M059J (cell line): ENCODE data around the gene DNAJC9. TPM values are rescaled to one million over a fixed set of nuclear protein-coding genes. Genes with fewer than 3 reads are reported as not detected.
"Not testable (repeated sequence)": the region's sequence is repeated elsewhere in the genome, so short reads cannot be mapped to it uniquely, and the experiment has no call there.

Experiments
- DNase-seq: peaks from one replicate; pipeline ENCODE4 v3.0.0-alpha.2; 2012; ENCODE audit warnings: low read depth
- total RNA-seq: library from RNA; depleted of rRNA; stranded (reverse); fragments of >200 nt; shearing (Covaris generic); gene quantifications from 2 replicates; pipeline ENCODE4 v1.2.3, GENCODE V29; 2014; rRNA removed

DNAJC9 gene, protein sequence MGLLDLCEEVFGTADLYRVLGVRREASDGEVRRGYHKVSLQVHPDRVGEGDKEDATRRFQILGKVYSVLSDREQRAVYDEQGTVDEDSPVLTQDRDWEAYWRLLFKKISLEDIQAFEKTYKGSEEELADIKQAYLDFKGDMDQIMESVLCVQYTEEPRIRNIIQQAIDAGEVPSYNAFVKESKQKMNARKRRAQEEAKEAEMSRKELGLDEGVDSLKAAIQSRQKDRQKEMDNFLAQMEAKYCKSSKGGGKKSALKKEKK
- 58.5 and 63.3 TPM in 2 replicates for total RNA-seq

DNA sequence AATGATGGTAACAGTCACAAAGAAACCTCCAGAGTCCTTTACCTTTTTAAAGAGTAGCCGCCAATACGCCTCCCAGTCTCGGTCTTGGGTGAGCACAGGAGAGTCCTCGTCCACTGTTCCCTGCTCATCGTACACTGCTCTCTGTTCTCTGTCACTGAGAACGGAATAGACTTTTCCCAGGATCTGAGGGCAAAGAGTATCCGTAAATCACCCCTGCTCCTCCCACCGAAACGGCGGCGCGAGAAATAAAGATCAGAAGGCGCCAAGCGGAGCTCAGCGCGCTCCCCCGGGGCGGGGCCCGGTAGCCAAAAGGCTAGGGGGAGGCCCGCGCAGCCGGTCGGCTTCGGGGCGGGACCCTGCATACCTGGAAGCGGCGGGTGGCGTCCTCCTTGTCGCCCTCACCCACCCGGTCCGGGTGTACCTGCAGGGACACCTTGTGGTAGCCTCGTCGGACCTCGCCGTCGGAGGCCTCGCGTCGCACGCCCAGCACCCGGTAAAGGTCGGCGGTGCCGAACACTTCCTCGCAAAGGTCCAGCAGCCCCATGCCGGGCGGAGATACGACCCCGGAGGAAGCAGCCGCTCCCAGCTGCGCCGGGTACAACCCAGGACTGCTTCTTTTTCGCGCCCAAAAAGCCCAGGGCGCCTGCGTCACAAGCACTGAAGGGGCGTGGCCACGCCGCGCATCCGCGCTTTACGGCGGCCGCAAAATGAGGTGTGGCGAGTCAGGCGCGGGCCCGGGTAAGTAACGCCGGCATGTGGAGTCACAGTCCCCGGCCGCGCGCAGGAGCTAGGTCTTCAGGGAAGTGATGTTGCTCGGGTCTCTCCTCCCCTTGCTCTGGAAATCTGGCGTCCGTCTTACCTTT lies at the start of gene DNAJC9:
Gene DNAJC9, minus strand, starts transcription at position 610 of the 863 bp plus-strand sequence. Its CDS starts 66 bp downstream, at position 544.
- DNase-seq, result peak; percentile 93

DNA sequence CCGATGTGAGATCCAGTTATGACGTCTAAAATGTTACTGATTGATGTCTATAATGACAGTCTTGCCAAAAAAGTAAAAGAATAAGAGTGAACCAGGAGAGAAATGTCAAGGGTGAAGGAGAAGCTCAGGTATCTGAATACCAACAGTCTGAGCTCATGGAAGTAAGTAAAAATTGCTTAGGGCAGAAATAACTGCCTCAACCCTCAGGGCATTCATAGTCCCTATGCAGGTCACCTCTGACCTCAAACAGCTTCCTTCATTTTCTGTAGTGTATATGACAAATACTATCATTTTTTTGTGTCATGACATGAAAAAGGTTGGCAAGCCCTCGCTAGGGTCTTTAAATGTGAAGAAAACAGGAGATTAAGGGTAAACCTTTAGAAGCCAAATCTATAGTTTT lies 46.4 kb upstream of the DNAJC9 start:
- DNase-seq, result no peak

DNA sequence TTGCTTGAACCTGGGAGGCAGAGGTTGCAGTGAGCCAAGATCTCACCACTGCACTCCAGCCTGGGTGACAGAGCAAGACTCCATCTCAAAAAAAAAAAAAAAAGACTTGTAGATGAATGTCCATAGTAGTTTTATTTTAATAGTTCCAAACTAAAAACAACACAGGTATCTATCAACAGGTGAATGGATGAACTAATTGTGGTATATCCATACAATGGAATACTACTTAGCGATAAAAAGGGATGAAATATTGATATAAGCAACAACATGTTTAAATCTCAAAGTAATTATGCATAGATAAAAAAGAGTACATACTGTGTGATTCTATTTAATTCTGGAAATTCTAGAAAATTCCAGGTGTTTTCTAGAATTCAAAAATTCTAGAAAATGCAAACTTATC lies 42.9 kb upstream of the DNAJC9 start:
- DNase-seq, result no peak

DNA sequence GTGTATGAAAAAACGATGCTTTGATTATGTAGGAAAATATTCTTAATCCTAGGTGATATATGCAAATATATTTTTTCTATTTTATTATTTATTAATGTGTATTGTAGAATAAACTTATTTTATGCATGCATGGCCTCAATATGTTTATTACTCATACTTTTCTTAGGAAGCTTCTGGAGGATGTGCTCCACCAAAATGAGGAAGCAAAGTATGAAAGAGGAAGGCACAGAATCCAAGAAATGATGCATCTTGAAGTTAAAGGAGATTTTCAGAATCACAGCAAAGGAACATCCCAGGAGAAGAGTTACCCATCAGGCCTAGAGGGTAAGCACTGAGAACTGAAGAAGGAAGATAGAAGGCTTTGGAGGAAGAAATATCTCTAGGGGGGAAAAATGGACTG lies 40.4 kb upstream of the DNAJC9 start:
- DNase-seq, result no peak

DNA sequence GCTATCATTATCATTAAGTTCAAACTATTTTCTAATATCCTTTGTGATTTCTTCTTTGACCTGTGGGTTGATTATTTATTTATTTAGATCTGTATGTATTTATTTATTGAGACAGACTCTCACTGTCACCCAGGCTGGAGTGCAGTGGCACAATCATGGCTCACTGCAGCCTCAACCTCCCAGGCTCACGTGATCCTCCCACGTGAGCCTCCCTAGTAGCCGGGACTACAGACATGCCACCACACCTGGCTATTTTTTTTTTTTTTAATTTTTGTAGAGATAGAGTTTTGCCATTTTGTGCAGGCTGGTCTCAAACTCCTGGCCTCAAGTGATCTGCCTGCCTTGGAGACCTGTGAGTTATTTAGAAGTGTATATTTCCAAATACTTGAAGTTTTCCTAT lies 34.0 kb upstream of the DNAJC9 start:
- DNase-seq, result no peak

DNA sequence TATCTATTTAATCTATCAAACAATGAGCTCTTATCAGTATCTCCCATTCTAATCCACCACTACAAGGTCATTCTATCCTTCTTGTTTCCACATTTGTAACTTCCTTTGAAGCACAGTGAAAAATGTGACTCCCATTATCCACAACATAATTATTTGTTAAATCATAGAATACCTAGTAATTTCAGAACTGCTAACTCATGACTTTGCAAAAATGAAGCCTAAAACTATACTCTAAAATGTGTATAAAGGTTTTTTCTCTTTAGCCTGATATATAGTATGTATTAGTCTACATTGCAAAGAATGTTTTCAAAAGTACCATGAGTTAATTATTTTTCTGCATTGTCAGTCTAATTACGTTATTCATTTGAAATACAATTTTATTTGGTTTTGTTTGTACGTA lies 17.4 kb upstream of the DNAJC9 start:
- DNase-seq, result no peak

DNA sequence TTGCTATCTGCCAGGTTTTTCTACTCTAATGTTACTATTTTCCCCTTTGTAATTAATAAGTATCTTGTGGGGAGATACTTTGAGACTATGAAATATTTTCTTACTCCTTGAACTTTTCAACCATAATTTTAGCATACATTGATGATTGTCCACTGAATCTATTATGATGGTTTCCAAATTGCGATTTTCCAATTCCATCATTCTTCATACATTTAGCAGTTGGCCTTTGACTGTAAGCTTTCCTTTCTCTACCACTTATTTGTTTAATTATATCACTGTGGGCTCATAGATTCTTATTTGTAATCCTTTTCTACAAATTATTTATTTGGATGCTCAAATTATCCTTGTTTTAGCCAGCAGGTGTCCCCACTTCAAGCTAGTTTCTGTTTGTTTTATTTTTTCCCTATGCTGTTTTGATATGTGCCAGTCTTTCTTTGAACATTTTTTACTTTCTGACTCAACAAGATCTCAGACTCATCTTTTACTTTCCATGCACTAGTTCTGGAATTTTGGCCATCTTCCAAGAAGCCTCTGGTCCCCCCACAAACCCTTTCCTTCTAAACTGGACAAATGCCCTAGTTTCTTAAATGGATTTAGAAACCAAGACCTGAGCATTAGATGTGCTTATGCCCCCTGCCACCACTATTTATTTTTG lies 16.8 kb upstream of the DNAJC9 start:
- peak; percentile 60 for DNase-seq

- no peak for DNase-seq
Observed at GRCh38 chr10:73262880-73263555, 16.0 kb upstream of the DNAJC9 start.

GRCh38 chr10:73262105-73262730 lies 15.2 kb upstream of the DNAJC9 start:
- DNase-seq, result peak; percentile 91

DNA sequence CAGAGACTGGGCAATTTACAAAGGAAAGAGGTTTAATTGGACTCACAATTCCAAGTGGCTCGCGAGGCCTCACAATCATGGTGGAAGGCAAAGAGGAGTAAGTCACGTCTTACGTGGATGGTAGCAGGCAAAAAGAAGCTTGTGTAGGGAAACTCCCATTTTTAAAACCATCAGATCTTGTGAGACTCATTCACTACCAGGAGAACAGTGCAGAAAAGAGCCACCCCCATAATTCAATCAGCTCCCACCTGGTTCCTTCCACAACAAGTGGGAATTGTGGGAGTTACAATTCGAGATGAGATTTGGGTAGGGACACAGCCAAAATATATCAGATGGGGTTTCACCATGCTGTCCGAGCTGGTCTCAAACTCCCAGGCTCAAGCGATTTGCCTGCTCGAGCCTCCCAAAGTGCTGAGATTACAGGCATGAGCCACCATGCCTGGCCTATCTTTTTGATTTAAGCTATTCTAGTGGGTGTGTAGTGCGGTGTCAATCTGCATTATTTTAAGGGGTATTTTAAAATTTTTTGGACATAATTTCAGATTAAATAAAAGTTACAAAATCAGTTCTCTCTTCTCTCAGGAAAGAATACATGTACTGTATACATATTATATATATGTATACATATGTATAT lies 14.4 kb upstream of the DNAJC9 start:
- DNase-seq, result no peak

GRCh38 chr10:73258612-73259011 lies 11.6 kb upstream of the DNAJC9 start:
- DNase-seq, result not testable (repeated sequence)

- DNase-seq, result peak; percentile 12
Observed at GRCh38 chr10:73253225-73253555, 6.1 kb upstream of the DNAJC9 start.

- peak; percentile 97 for DNase-seq
Observed at GRCh38 chr10:73252445-73253224, 5.6 kb upstream of the DNAJC9 start, which contains the start of gene MRPS16. TSS of gene MRPS16 (minus strand) at chr10:73252644. CDS start at chr10:73252482, 162 bp downstream.

- DNase-seq, result no peak
Observed at GRCh38 chr10:73251683-73252444, 4.8 kb upstream of the DNAJC9 start.

- no peak for DNase-seq
Observed at GRCh38 chr10:73248259-73248724, 1.2 kb upstream of the DNAJC9 start.

DNA sequence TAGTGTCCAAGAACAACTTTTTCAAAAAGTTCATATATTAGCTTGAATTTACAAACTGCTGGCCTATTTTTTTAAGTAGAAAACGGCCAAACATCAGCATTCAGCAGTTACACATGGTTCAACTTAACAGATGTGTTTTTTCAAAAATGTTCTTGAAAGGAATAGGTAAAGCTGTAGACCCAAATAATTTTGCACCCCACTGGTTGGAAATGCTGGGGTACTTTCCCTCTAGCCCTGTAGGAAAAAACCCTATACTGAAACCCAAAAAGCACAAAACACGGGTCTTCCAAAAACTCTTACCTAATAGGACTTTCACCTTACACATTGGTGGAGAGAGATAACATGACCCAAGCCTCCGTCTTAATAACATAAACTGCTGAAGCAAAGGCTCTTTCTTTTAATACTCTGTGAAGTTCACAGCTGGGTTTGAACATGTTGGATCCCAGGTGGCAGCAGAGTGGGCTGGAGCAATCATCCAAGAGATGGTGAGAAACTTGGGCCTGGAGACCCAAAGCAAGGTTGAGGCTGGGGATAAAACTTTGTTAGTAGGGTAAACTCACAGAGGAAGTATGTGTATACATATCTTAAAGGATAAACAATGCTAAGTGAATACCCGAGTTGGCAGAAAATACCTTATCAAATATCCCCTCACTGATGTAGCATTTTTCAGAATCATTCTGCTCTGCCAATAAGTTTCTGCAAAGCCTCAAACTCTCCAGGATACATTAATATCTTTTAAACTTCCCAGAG lies 629 bp upstream of the DNAJC9 start:
- DNase-seq, result peak; percentile 12

DNA sequence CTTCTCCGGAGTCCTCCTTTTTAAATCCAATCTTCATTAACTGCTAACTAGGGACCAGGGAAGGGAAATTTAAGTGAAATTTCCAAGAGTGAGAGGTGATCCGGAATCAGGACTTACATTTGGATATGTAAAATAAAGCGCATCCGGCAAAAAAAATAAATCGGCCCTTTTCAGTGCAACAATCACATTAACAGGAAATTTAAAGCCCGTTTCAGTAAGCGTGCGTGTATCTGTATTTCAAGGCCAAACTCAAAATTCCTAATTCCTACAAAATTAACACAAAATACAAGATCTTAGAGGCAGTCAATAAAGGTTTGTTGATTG lies 771 bp downstream of the DNAJC9 start:
- no peak for DNase-seq

- no peak for DNase-seq
Observed at GRCh38 chr10:73244866-73245477, 2.1 kb downstream of the DNAJC9 start.
